WI38 (cell line): ENCODE data around the gene CH25H.

Experiments used
- H3K4me3 ChIP-seq: 2 replicates; pipeline ENCODE4 v1.5.1; 2011; ENCODE audit warnings: low read depth, mild to moderate bottlenecking, control low read depth, low read length
- TF ChIP-seq, protein P1 (sequence below): IDR thresholded peaks from 2 replicates; pipeline ENCODE4 v1.5.1; 2012; ENCODE audit warnings: low read depth, mild to moderate bottlenecking, control low read depth, low read length

The CH25H gene

DNA sequence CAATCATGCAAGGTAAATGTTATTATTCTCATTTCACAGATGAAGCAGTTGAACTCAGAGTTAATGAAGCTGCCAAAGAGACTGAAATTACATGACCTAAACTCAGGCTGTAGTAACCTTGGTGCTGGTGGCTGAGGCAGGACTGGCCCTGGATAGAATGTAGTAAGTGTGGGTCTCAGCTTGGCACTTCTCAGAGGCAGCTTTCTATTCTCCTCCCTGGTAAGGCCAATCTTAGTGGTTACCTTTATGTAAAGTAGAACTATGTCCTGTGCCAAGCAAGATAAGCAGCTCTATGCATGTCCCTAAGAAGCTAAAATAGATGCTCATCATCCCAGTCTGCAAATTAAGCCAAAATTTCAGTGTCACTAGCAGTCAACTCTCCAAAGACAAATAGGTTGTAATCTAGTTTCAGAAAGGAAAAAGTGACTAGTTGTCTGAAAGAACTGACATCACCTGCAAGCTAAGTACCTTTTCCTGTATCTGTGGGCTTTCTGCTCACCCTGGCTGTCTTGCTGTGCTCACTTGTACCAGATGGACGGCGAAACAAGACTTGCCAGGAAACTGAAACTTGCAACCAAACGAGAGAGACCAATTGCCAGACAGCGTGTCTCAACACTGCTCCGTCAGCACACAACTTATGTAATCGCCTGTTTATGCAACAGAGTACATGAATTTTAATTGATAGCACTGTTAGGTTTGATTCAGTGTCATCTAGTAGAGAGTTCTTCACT, 43.7 kb downstream of the CH25H start:
- no peak overlapping the region for H3K4me3 ChIP-seq

DNA sequence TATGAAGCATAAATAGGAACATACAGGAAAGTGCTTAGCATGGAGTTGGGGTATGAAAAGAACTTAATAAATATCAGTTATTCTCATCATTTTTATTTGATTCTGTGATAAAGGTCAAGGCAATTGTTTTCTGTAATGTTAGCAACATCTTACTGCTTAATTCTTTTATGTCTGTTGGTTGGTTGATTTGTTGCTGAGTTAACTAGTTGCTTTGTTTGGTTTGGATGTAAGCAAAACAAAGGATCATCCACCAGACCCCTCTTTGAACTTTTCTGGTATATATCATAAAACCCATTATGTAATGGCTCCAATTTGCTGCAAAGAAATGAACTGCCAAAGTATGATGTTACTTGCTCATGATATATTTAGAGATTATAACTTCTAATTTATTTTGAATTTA, 44.5 kb downstream of the CH25H start:
- TF ChIP-seq, protein P1, sequence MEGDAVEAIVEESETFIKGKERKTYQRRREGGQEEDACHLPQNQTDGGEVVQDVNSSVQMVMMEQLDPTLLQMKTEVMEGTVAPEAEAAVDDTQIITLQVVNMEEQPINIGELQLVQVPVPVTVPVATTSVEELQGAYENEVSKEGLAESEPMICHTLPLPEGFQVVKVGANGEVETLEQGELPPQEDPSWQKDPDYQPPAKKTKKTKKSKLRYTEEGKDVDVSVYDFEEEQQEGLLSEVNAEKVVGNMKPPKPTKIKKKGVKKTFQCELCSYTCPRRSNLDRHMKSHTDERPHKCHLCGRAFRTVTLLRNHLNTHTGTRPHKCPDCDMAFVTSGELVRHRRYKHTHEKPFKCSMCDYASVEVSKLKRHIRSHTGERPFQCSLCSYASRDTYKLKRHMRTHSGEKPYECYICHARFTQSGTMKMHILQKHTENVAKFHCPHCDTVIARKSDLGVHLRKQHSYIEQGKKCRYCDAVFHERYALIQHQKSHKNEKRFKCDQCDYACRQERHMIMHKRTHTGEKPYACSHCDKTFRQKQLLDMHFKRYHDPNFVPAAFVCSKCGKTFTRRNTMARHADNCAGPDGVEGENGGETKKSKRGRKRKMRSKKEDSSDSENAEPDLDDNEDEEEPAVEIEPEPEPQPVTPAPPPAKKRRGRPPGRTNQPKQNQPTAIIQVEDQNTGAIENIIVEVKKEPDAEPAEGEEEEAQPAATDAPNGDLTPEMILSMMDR = no peak

More for the DNA sequence above, 43.7 kb downstream of the CH25H start:
- TF ChIP-seq, protein P1 = no peak

DNA sequence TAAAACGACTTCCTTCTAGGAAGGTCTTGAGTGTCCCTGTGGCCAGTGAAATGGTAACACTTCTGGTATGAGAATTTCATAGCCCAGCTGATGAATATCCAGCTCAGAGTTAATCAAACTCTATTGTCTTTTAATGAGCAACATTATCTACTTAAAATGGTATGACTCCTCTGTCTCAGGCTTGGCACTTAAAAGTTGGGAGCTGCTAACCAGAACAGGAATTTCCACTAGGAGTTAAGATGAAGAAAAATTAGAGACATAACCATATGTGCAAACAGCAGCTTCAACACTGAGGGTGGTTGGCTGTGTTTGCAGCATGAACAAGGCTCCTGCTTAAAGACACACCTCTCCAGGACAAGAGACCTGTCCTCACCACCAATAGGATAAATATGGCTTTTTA, 46.8 kb downstream of the CH25H start:
- TF ChIP-seq, protein P1 = no peak

More for the DNA sequence above, 44.5 kb downstream of the CH25H start:
- H3K4me3 ChIP-seq = no peak overlapping the region

DNA sequence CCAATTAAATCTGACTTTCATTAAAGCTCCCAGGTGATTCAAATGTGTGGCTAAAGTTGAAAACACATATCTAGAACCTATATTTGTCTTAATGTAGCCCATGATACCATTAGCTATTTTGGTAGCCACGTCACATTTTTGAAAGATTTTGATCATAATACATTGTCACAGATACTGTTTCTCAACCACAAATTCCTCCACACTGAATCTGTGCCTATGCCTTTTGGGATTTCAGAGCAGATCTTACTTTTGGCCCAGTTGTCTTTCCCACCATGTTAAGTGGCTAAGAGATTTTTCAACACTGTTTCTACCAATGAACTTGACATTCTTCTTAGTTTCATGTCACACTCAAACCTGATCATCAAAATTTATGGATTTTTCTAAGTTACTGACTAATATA, 47.4 kb downstream of the CH25H start:
- TF ChIP-seq, protein P1 = no peak
- no peak overlapping the region for H3K4me3 ChIP-seq

More for the DNA sequence above, 46.8 kb downstream of the CH25H start:
- H3K4me3 ChIP-seq = no peak overlapping the region

DNA sequence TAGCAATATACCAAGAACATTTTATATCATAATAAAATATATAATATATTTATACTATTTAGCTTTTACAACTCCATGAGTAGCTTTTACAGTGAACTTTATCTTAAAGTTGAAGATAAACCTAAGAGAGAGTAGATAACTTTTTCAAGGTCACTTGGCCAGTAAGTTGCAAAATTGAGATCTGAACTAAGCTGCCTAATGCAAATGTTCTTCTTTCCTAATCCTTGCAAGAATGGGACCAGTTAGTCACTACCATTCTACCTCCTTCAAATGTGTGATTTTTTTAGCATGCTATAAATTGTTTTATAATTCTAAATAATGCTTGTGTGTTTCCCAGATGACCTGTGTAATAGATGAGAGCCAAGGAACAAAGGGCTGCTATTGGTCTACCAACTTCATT, 47.8 kb downstream of the CH25H start:
- TF ChIP-seq, protein P1 = no peak

DNA sequence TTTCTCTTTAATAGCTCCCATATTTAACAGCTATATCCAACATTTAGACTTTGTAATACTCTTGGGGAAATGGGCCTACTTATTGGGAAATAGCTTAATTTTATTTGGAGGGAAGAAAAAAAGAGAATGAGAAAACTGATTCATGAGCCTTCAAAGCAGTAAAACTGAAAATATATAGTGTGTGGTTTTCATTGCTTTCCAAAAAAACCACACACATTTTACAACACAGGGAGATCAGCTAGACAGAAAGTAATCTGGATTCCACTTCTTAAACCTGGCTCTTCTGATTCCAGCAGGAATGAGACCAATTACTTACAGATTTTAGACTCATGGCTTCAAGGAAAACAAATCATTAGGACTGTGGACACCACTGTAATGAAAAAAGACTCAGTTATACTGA, 48.7 kb downstream of the CH25H start:
- H3K4me3 ChIP-seq = no peak overlapping the region
- TF ChIP-seq, protein P1 = no peak

More for the DNA sequence above, 47.8 kb downstream of the CH25H start:
- H3K4me3 ChIP-seq = no peak overlapping the region

DNA sequence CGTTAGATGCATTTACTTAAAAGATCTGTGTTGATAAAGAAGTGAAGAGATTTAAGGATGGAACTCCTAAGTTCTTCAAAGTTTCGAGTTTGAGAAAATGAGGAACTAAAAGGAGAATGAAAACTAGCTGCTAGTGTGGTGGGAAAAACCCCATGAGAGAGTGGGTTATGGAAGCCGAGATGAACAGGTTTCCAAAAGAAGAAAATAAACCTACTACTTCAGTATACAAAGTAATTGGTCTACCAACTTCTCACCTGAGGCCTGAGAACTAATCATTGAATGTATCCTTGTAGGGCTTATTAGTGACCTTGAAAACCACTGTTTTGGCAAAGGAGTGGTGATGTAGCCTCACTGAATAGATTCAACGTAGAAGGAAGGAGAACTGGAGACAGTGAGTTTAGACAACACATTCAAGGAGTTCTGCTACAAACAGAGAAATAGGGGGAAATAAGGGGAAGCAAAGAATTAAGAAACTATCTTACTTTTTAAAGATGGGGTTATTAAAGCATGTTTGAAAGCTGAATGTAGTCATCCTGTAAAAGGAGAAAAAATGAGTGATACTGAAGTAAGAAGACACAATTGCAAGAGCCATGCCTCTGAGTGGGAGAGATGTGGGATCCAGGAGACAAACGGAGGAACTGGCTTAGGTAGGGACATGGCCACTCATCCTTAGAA, 50.8 kb downstream of the CH25H start:
- TF ChIP-seq, protein P1 = no peak
- H3K4me3 ChIP-seq = no peak overlapping the region
